ENCODE data around the gene ATF3.
A peak's percentile ranks its signal among the peaks of the same experiment; 100 is the strongest.
"Not testable (repeated sequence)": the region's sequence is repeated elsewhere in the genome, so short reads cannot be mapped to it uniquely, and the experiment has no call there.

The ATF3 gene

DNA sequence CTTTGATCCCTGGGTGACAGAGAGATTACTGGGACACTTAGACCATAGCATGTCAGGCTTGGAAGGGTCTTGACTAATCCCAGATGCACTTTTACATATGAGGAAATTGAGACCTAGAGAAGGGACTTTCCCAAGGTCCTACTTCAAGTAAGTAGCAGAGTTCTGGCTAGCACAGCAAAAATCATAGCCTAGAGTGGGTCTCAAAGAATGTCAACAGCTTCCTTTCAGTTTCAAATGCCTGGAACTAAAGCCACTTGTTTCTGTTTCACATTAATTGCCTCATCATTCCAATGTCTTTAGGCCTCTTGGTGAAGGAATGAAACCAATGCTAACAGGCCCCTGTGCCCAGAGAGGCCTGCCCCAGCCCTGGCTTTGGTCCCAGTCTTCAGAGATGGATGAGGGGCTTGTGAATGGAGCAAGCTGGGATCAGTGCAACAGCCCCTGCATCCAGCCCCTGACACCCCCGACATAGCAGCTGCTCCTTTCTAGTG is 26.6 kb downstream of the ATF3 start:
- peak overlapping the region in 1 of 2 donors; percentile 21 for H3K4me3 Mint-ChIP-seq
- DNase-seq (no peak), ATAC-seq (replicated peaks) (peak; percentile 63 to 70)
- H3K4me1 Mint-ChIP-seq: peaks cover 22 to 29% of the 10 kb centered on the region in 2 donors
- peaks cover under 1 to 1% of the 10 kb centered on the region in 2 donors for H3K9me3 Mint-ChIP-seq
- peaks cover 4% of the 10 kb centered on the region in 2 donors for H3K36me3 Mint-ChIP-seq
- H3K27me3 Mint-ChIP-seq: peaks cover 11 to 16% of the 10 kb centered on the region in 2 donors
- peak overlapping the region; percentile 79 for H3K27ac Mint-ChIP-seq

DNA sequence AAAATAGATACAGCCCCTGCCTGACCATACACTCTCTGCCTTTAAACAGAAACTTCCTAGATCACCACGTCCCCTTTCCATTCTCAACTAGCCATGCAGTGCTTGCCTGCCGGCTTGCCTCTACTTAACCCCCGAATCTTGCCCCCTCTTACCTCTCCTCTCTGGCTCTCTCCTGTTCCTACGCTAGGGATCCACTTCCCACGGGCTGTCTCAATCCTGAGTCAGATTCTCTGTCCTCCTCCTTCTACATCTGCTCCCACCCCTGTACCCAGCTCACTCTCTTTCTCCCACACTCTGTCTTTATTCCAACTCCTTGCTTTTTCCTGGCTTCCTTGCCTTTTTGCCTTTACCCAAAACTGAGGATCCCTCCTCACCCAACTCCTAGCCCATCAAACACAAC is 29.3 kb downstream of the ATF3 start:
- DNase-seq (no peak), ATAC-seq (replicated peaks) (no peak)
- Mint-ChIP-seq H3K4me1 (peaks cover 22 to 29% of the 10 kb centered on the region in 2 donors), H3K9me3 (peaks cover 1 to 12% of the 10 kb centered on the region in 2 donors), H3K27ac (no peak overlapping the region), H3K36me3 (peaks cover 4 to 7% of the 10 kb centered on the region in 2 donors), H3K27me3 (peaks cover 19 to 23% of the 10 kb centered on the region in 2 donors), H3K4me3 (no peak overlapping the region)

- H3K27ac Mint-ChIP-seq: no peak overlapping the region
- H3K9me3 Mint-ChIP-seq: peaks cover 1 to 12% of the 10 kb centered on the region in 2 donors
These were observed 30.1 kb downstream of the ATF3 start for GRCh38 chr1:212638492-212639151.

DNA sequence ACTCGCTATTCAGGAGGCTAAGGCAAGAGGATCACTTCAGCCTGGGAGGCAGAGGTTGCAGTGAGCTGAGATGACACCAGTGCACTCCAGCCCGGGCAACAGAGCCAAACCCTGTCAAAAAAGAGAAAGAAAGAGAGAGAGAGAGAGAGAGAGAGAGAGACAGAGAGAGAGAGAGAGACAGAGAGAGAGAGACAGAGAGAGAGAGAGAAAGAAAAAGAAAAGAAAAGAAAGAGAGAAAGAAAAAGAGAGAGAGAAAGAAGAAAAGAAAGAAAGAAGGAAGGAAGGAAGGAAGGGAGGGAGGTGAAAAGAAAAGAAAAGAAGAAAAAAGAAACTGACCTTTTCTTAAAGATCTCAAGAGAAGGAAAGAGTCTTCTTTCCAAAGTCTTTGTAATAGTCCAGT is 31.0 kb downstream of the ATF3 start:
- Mint-ChIP-seq H3K9me3 (peaks cover 0 to 12% of the 10 kb centered on the region in 2 donors), H3K4me1 (peaks cover 22 to 26% of the 10 kb centered on the region in 2 donors), H3K27me3 (peaks cover 19 to 23% of the 10 kb centered on the region in 2 donors)
- not testable (repeated sequence) for ATAC-seq (replicated peaks); DNase-seq; H3K4me3 Mint-ChIP-seq; H3K27ac Mint-ChIP-seq; H3K36me3 Mint-ChIP-seq

More at GRCh38 chr1:212638492-212639151, 30.1 kb downstream of the ATF3 start:
- H3K4me1 Mint-ChIP-seq: peaks cover 22 to 29% of the 10 kb centered on the region in 2 donors
- peaks cover 4 to 7% of the 10 kb centered on the region in 2 donors for H3K36me3 Mint-ChIP-seq
- peaks cover 19 to 23% of the 10 kb centered on the region in 2 donors for H3K27me3 Mint-ChIP-seq
- DNase-seq (no peak), ATAC-seq (replicated peaks) (no peak)
- H3K4me3 Mint-ChIP-seq: no peak overlapping the region

DNA sequence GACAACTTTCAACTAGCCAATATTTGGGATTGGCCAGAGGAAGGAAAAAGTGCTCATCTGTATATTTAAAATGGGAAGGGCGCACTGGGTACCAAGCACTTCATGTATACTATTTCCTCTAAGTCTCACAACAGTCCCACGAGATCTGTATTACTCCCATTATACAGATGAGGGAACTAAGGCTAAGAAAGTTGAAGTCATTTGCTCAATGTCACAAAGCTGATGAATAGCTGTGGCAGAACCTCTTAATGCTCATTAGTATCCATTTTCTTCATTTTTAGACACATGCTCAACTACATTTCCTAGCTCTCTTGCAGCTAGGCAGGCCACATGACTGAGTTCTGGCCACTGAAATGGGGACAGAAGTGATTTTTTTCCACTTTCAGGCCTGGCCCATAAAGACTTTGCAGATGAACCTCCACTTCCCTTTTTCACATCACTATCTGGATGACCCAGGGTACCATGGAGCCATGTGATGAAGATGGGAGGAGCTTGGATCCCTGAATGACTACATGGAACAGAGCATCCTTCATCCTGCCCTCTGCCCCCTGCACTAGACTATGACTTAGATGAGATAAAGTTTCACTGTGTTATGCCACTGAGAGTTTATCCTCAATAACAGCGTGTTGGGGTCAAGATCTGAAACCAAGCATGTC is 31.8 kb downstream of the ATF3 start:
- ATAC-seq (replicated peaks) (peak; percentile 67 to 75), DNase-seq (no peak)
- no peak overlapping the region for H3K27ac Mint-ChIP-seq
- no peak overlapping the region for H3K4me3 Mint-ChIP-seq
- peaks cover 3 to 7% of the 10 kb centered on the region in 2 donors for H3K36me3 Mint-ChIP-seq
- peaks cover 17% of the 10 kb centered on the region in 2 donors for H3K4me1 Mint-ChIP-seq
- H3K27me3 Mint-ChIP-seq: peaks cover 19 to 26% of the 10 kb centered on the region in 2 donors
- peaks cover 0 to 12% of the 10 kb centered on the region in 2 donors for H3K9me3 Mint-ChIP-seq

GRCh38 chr1:212641956-212642355 is 33.4 kb downstream of the ATF3 start:
- peaks cover 1 to 7% of the 10 kb centered on the region in 2 donors for H3K4me1 Mint-ChIP-seq
- peaks cover 0 to 12% of the 10 kb centered on the region in 2 donors for H3K9me3 Mint-ChIP-seq
- H3K4me3 Mint-ChIP-seq: no peak overlapping the region
- peaks cover 3 to 7% of the 10 kb centered on the region in 2 donors for H3K36me3 Mint-ChIP-seq
- ATAC-seq (replicated peaks) (no peak), DNase-seq (no peak)
- no peak overlapping the region for H3K27ac Mint-ChIP-seq
- peaks cover 31 to 34% of the 10 kb centered on the region in 2 donors for H3K27me3 Mint-ChIP-seq

GRCh38 chr1:212643877-212644276 is 35.3 kb downstream of the ATF3 start:
- Mint-ChIP-seq H3K27me3 (peaks cover 26 to 27% of the 10 kb centered on the region in 2 donors), H3K36me3 (peaks cover 3 to 7% of the 10 kb centered on the region in 2 donors), H3K4me3 (no peak overlapping the region), H3K9me3 (peaks cover 0 to 12% of the 10 kb centered on the region in 2 donors), H3K4me1 (peaks cover 0 to 3% of the 10 kb centered on the region in 2 donors), H3K27ac (no peak overlapping the region)
- DNase-seq: no peak
- ATAC-seq (replicated peaks): no peak

DNA sequence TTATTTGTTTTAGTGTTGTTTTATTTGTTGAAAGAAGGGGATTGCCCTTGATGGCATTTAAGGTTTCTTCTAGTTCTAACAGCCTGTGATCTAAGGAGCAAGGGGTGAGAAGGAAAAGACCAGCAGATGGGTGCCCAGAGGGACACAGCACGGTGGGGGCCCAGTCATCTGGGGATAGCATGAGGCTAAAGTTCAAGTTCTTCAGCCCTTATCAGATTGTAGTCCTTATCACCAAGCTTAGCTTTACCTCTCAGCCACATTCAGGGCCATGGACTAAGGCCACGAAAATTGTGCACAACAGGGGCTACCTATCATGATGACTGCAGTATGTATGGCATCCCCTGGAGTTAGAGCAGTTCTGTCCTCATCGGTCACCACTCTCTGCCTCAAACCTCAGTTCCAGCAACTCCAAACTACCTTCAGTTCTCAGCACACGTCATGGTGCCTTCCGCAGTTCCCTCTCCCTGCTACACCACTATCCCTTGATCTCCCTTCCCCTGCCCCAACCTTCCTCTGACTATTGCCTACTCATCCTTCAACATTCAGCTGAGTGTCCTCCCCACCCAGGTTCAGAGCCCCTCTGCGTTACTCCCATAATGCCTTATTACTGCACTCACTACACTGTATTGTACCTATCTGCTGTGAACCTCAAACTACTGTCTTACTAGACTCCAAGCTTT is 36.4 kb downstream of the ATF3 start:
- ATAC-seq (replicated peaks) (no peak), DNase-seq (no peak)
- peaks cover 0 to 3% of the 10 kb centered on the region in 2 donors for H3K36me3 Mint-ChIP-seq
- H3K4me1 Mint-ChIP-seq: no peaks in the 10 kb centered on the region
- H3K4me3 Mint-ChIP-seq: no peak overlapping the region
- peaks cover 19 to 27% of the 10 kb centered on the region in 2 donors for H3K27me3 Mint-ChIP-seq
- no peak overlapping the region for H3K27ac Mint-ChIP-seq
- peaks cover 0 to 12% of the 10 kb centered on the region in 2 donors for H3K9me3 Mint-ChIP-seq

DNA sequence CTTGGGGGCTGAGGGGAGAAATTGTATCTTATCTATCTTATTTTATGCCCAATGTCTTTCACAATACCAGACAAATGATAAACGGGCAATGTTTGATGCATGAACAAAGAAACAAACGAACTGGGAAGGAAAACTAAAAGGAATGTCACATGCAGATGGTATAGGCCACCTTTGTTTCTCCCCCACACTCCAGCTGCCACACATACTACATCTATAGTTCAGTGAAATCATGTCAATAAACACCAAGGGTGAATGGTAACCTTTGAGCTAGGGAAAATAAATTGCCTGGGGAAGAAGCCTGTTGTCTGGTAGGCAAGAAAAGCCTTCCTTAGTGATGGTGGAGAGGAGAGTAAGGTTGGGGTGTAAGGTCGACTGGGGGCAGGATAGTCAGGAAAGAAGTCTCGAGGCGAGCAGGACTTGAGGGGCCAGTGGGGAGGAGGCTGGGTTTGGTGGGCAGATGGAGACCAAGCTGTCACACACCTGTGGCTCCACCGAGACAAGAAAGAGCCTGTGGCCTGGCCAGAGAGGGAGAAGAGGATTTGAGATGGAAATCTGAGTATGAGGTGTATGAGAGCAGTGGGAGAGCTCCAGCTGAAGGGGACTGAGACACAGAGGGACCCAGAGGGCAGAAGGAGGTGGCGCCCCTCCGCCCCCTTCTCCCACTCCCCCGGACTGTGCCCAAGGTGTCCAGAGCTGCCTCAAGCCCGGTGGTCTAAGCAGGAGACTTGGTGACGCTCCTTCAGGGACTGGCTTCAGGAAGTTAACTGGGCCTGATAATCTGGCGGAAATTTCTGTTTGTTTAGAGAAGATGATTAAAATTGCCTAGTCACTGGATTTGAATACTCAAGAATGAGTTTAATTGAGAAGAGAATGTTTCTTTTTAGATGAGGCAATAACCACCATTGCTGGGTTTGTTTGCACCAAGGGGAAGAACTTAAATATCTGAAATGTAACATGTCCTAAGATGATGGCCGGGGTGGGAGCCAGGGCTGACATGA is 37.3 kb downstream of the ATF3 start:
- Mint-ChIP-seq H3K4me1 (no peaks in the 10 kb centered on the region), H3K36me3 (peaks cover 0 to 3% of the 10 kb centered on the region in 2 donors), H3K27me3 (peaks cover 18 to 27% of the 10 kb centered on the region in 2 donors), H3K9me3 (peaks cover 0 to 6% of the 10 kb centered on the region in 2 donors), H3K27ac (no peak overlapping the region), H3K4me3 (no peak overlapping the region)
- ATAC-seq (replicated peaks): no peak
- DNase-seq: no peak

- Mint-ChIP-seq H3K27me3 (peaks cover 12 to 19% of the 10 kb centered on the region in 2 donors), H3K27ac (no peak overlapping the region), H3K9me3 (no peaks in the 10 kb centered on the region), H3K36me3 (no peaks in the 10 kb centered on the region), H3K4me1 (no peaks in the 10 kb centered on the region), H3K4me3 (no peak overlapping the region)
- ATAC-seq (replicated peaks) (no peak), DNase-seq (no peak)
These were observed 38.0 kb downstream of the ATF3 start for GRCh38 chr1:212646588-212646987.

GRCh38 chr1:212647004-212647403 is 38.4 kb downstream of the ATF3 start:
- DNase-seq: no peak
- no peak overlapping the region for H3K27ac Mint-ChIP-seq
- ATAC-seq (replicated peaks): no peak

GRCh38 chr1:212648431-212648830 is 39.9 kb downstream of the ATF3 start:
- Mint-ChIP-seq H3K27ac (no peak overlapping the region), H3K27me3 (peaks cover 12 to 19% of the 10 kb centered on the region in 2 donors), H3K36me3 (no peaks in the 10 kb centered on the region), H3K9me3 (no peaks in the 10 kb centered on the region), H3K4me1 (no peaks in the 10 kb centered on the region), H3K4me3 (no peak overlapping the region)
- ATAC-seq (replicated peaks) (no peak), DNase-seq (no peak)

More at GRCh38 chr1:212647004-212647403, 38.4 kb downstream of the ATF3 start:
- H3K9me3 Mint-ChIP-seq: no peaks in the 10 kb centered on the region
- no peak overlapping the region for H3K4me3 Mint-ChIP-seq
- H3K27me3 Mint-ChIP-seq: peaks cover 12 to 19% of the 10 kb centered on the region in 2 donors
- H3K36me3 Mint-ChIP-seq: no peaks in the 10 kb centered on the region
- no peaks in the 10 kb centered on the region for H3K4me1 Mint-ChIP-seq

DNA sequence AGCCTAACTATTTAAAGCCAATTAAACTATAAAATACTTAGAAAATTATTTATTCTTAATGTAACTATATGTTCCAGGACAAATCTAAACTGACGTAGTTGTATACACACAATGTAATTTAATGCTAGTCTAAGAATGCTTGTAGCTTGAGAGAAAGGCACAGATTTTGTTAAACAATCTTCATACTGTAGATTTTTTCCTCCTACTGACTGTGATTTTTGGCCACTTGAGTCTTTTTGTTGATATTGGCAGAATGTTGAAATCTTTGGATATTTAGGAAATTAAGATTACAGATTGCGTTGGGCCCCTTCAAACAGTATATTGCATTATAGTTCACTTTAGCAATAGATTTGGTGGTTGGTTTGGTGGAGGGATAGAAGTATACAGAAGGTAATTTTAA is 40.5 kb downstream of the ATF3 start:
- Mint-ChIP-seq H3K9me3 (no peaks in the 10 kb centered on the region), H3K4me3 (no peak overlapping the region), H3K4me1 (no peaks in the 10 kb centered on the region), H3K27me3 (peaks cover 14 to 22% of the 10 kb centered on the region in 2 donors), H3K27ac (no peak overlapping the region), H3K36me3 (no peaks in the 10 kb centered on the region)
- ATAC-seq (replicated peaks) (no peak), DNase-seq (no peak)

All from stimulated activated naive B cell treated with anti-CD40 and anti-IgM and Interleukin-4, amounts not matched to agents 10 μg/mL and 1 μg/mL and 100 μg/mL, for 72 hours (primary cell).